Jurkat, Clone E6-1 (cell line): ENCODE results near the gene CACNA1H.
A peak's percentile ranks its signal among the peaks of the same experiment; 100 is the strongest.

Experiments used
- DNase-seq: peaks from one replicate; pipeline ENCODE4 v3.0.0-alpha.2; 2011; ENCODE audit warnings: low read depth, low spot score
- H3K4me3 ChIP-seq: 2 replicates; pipeline ENCODE4 v1.5.1; 2011; ENCODE audit warnings: mild to moderate bottlenecking, low read length, control low read depth, moderate library complexity

CACNA1H gene

GRCh38 chr16:1137604-1138003, 15.3 kb upstream of the CACNA1H start:
- no peak overlapping the region for H3K4me3 ChIP-seq
- no peak for DNase-seq

- no peak for DNase-seq
- H3K4me3 ChIP-seq, result no peak overlapping the region
Measured at GRCh38 chr16:1140582-1141162, 12.2 kb upstream of the CACNA1H start.

DNA sequence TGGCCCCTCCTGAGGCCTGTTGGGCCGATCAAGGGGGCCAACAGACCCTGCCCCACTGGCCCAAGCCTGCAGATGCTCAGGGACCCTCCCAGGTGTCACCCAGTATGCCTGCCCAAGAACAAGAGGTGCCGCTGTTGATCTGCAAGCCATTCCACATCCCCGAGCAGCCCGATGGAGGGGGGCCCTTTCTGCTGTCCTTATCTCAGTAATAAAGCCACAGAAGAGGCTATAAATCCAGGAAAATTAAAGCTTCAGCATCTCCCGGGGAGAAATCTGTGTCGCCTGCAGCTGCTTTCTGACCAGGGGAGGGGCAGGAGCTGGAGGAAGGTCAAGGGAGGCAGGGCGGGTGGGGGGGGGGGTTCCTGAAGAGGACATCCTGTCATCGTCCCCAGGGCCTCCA, 11.7 kb upstream of the CACNA1H start:
- DNase-seq, result no peak
- no peak overlapping the region for H3K4me3 ChIP-seq

DNA sequence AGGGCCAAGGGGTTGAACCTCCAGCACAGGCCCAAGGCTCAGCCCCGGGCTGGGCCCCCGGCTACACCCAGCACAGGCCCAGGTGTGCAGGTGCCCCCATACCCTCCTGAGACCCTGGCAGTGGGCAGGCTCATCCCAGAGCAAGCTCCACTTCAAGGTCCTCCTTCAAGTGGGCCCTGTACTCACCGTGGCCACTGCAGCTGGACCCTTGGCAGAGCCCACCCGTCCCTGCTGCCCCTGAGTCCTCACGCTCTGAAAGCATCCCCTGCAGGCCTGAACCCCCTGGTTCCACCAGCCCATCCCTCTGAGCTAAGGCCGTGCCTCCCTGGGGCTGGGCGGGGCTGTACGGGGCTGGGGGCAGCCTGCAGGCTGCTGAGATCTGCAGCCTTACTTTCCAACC, 11.2 kb upstream of the CACNA1H start:
- H3K4me3 ChIP-seq, result no peak overlapping the region

GRCh38 chr16:1142911-1143310, 10.0 kb upstream of the CACNA1H start:
- no peak for DNase-seq
- no peak overlapping the region for H3K4me3 ChIP-seq

More for the DNA sequence above, 11.2 kb upstream of the CACNA1H start:
- DNase-seq, result no peak

DNA sequence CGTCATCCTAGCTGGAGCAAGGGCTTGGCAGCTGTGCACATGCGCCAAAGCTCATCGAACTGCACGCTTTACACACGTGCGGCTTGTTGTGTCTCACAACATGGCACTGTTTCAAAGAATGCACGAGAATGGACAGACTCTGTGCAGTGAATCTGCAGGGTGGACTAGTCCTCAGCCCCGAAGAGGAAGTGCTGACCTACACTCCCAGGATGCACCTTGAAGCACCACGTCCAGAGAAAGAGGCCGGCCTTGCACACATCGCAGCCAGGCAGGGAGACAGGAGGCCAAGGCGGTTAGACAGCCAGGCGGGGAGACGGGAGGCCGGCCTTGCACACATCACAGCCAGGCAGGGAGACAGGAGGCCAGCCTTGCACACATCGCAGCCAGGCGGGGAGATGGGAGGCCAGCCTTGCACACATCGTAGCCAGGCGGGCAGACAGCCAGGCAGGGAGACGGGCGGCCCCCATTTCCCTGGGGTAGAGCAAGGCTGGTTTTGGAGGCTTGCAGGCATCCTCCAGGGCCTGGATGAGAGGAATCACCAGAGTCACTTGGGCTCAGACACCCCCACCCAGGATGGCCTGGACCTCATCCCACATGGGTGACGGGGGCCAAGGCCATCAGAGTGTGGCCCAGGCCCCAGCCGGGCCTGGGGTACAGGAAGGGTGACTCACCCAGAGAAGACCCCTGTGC, 9.0 kb upstream of the CACNA1H start:
- no peak for DNase-seq
- H3K4me3 ChIP-seq, result no peak overlapping the region

GRCh38 chr16:1144476-1145382, 8.2 kb upstream of the CACNA1H start:
- no peak for DNase-seq
- no peak overlapping the region for H3K4me3 ChIP-seq

GRCh38 chr16:1145383-1146100, 7.4 kb upstream of the CACNA1H start:
- H3K4me3 ChIP-seq, result no peak overlapping the region
- no peak for DNase-seq

- DNase-seq, result no peak
- H3K4me3 ChIP-seq, result no peak overlapping the region
Measured at GRCh38 chr16:1146409-1146808, 6.5 kb upstream of the CACNA1H start.

DNA sequence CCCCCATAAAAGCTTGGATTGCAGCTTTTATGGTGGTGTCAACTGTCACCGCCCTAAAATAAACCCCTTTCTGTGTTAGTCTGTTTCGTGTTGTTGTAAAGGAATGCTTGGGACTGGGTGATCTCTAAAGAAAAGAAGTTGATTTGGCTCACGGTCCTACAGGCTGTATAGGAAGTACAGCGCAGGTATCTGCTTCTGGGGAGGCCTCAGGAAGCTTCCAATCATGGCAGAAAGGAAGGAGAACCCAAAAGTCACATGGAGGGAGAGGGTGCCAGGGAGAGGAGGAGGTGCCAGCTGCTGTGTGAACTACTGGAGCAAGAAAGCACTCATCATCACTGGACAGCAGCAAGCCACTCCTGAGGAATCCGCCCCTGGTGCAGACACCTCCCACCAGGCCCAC, 5.9 kb upstream of the CACNA1H start:
- no peak for DNase-seq
- no peak overlapping the region for H3K4me3 ChIP-seq

DNA sequence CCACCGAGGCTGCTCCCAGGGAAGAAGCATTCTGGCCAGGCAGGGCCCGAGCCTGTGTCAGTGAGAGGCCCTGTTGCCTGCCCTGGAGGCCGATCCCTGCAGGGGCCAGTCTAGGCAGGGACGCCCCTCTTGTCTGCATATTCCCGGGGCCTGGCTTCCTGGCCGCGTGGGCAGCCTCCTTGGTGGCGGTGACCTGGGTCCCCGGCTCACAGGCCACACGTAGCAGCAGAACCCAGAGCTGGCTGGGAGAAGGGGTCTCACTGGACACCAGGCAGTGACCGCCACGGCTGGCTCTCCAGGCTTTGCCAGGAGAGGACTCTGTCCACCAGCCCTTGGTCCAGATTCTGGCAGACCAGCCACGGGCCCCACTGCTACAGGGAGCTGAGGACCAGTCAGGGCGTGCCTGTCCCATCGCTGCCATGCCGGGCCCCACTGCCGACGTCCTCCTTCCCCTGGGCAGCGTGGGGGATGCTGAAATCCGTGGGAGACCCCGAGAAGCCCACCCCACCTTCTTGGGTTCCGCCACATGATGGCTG, 3.7 kb upstream of the CACNA1H start:
- DNase-seq, result no peak
- no peak overlapping the region for H3K4me3 ChIP-seq

DNA sequence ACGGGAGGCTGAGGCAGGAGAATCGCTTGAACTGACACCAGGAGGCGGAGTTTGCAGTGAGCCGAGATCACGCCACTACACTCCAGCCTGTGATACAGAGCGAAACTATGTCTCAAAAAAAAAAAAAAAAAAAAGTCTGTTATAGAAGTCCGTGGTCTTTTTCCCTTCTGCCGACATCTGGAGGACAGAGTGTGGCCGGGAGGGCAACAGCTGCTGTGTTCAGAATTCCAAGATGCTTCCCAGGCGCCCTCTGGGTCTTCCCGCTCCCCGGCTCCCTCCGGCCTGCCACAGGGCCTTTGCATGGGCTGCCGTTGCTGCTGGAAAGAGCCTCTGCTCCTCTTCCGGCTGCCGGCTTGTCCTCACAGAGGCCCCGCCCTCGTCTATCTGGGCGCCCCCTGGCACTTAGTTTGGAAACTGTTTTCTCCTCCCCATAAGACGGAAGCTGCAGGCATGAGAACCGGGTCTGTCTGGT, 2.4 kb upstream of the CACNA1H start:
- peak; percentile 70 for DNase-seq
- H3K4me3 ChIP-seq, result no peak overlapping the region

GRCh38 chr16:1151424-1152122, 1.3 kb upstream of the CACNA1H start:
- no peak for DNase-seq
- H3K4me3 ChIP-seq, result peak overlapping the region; percentile 46

DNA sequence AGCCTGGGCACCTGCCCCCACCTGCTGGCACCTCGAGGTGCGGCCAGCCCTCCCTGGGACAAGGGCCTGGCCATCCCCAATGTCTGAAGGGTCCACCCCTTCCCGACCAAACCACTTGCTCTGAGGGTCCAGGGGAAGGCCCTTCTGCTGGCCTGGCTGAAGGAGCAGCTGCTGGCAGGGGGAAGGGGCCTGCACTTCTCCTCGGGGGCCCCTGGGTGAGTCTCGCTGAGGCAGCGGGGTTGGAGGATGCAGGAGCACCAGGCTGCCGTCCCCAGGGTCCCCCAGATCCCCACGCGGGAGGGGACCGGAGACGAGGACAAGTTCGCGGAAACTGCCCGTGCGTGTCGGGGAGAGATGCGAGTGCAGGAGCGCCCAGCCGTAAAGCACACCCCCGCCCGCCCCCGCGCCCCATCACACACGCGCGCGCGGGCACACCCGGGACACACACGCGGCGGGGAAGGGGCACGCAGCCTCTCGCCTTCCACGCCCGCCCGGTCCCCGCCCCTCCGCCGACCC, 725 bp upstream of the CACNA1H start:
- no peak for DNase-seq
- H3K4me3 ChIP-seq, result peak overlapping the region; percentile 46

DNA sequence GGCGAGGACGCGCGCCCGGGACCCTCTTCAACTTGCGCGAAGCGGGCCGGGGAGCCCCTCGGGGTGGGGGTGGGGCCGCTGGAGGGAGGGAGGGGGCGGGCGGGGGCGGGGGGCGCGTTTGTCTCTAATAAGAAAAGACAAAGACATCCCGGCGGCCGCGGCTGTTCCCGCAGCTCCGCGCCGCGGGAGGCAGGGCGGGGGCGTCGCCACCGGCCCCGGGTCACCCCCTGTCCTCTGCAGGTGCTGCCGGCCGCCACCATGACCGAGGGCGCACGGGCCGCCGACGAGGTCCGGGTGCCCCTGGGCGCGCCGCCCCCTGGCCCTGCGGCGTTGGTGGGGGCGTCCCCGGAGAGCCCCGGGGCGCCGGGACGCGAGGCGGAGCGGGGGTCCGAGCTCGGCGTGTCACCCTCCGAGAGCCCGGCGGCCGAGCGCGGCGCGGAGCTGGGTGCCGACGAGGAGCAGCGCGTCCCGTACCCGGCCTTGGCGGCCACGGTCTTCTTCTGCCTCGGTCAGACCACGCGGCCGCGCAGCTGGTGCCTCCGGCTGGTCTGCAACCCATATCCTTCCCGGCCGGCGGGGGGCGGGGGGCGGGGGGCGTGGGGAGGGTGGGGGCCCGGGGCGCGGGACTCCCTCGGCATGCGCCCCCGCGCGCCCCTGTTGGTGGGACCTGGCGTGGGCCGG, 714 bp downstream of the CACNA1H start:
- H3K4me3 ChIP-seq, result no peak overlapping the region

DNA sequence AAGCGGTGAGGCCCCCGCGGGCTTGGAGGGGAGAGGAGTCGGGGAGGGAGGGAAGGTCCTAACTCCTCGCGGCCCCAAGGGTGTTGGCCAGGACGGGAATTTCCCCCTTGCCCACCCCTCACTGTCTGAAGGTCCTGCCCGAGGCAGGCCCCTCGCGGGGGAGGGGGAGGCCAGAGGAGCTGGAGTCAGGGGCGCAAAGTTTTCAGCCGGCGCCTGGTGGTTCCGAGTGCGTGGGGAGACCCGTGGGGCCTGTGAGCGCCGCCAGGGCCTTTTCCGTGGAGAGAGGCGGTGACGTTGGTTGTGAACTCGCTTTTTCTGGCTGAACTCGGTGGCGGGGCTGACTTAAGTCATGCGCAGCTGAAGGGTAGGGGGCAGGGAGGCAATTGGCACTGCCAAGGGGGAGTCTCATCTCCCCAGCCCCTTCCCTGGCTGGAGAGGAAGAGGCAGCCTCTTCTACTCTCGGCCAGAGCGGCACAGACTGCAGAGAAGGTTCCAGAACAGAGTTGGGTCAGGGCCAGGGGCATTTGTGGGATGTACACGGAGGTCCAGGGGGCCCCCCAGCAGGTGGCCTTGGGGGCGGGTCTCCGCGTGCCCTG, 1.5 kb downstream of the CACNA1H start:
- no peak overlapping the region for H3K4me3 ChIP-seq
- DNase-seq, result no peak

More for the DNA sequence above, 714 bp downstream of the CACNA1H start:
- no peak for DNase-seq

GRCh38 chr16:1154887-1155331, 2.0 kb downstream of the CACNA1H start:
- H3K4me3 ChIP-seq, result no peak overlapping the region
- DNase-seq, result no peak
